HG03469 (cell line): ENCODE data around the gene CPPED1.
"Not testable (repeated sequence)": the region's sequence is repeated elsewhere in the genome, so short reads cannot be mapped to it uniquely, and the experiment has no call there.

Experiments
- ATAC-seq: cut with Tn5 transposase; IDR thresholded peaks from one replicate; pipeline ENCODE4 v1.9.1; 2021; ENCODE audit warnings: mild to moderate bottlenecking, moderate library complexity, moderate number of reproducible peaks; ENCODE audit not compliant: unreplicated experiment

Gene CPPED1

GRCh38 chr16:12802661-12803060, 1.0 kb downstream of the CPPED1 start:
- no peak for ATAC-seq

- ATAC-seq = no peak
Measured at GRCh38 chr16:12802048-12802447, 1.6 kb downstream of the CPPED1 start.

- ATAC-seq = no peak
Measured at GRCh38 chr16:12801511-12802042, 2.1 kb downstream of the CPPED1 start.

- ATAC-seq = no peak
Measured at GRCh38 chr16:12800817-12801216, 2.9 kb downstream of the CPPED1 start.

GRCh38 chr16:12799996-12800395, 3.7 kb downstream of the CPPED1 start:
- ATAC-seq = not testable (repeated sequence)

- no peak for ATAC-seq
Measured at GRCh38 chr16:12798846-12799245, 4.8 kb downstream of the CPPED1 start.

GRCh38 chr16:12798171-12798570, 5.5 kb downstream of the CPPED1 start:
- ATAC-seq = no peak

GRCh38 chr16:12796498-12796897, 7.2 kb downstream of the CPPED1 start:
- no peak for ATAC-seq

GRCh38 chr16:12794486-12795387, 8.9 kb downstream of the CPPED1 start:
- ATAC-seq = no peak

- ATAC-seq = no peak
Measured at GRCh38 chr16:12793865-12794240, 9.8 kb downstream of the CPPED1 start.

GRCh38 chr16:12793120-12793864, 10.4 kb downstream of the CPPED1 start:
- ATAC-seq = no peak

GRCh38 chr16:12792528-12792927, 11.2 kb downstream of the CPPED1 start:
- not testable (repeated sequence) for ATAC-seq

- no peak for ATAC-seq
Measured at GRCh38 chr16:12791340-12791739, 12.3 kb downstream of the CPPED1 start.

GRCh38 chr16:12788758-12789157, 14.9 kb downstream of the CPPED1 start:
- ATAC-seq = no peak

- ATAC-seq = no peak
Measured at GRCh38 chr16:12786081-12786480, 17.6 kb downstream of the CPPED1 start.

- no peak for ATAC-seq
Measured at GRCh38 chr16:12784076-12784475, 19.6 kb downstream of the CPPED1 start.

- no peak for ATAC-seq
Measured at GRCh38 chr16:12781777-12782176, 21.9 kb downstream of the CPPED1 start.

- ATAC-seq = no peak
Measured at GRCh38 chr16:12780467-12780866, 23.2 kb downstream of the CPPED1 start.

- no peak for ATAC-seq
Measured at GRCh38 chr16:12778726-12779125, 25.0 kb downstream of the CPPED1 start.

GRCh38 chr16:12775656-12776236, 27.9 kb downstream of the CPPED1 start:
- no peak for ATAC-seq

GRCh38 chr16:12773221-12773620, 30.5 kb downstream of the CPPED1 start:
- ATAC-seq = no peak
